Measurements from ENCODE around the gene CWC25. TPM values are rescaled to one million over a fixed set of nuclear protein-coding genes. Genes with fewer than 3 reads are reported as not detected.

CWC25 gene
- total RNA-seq, 1 experiment from 2014 or later = 12.7 TPM

DNA sequence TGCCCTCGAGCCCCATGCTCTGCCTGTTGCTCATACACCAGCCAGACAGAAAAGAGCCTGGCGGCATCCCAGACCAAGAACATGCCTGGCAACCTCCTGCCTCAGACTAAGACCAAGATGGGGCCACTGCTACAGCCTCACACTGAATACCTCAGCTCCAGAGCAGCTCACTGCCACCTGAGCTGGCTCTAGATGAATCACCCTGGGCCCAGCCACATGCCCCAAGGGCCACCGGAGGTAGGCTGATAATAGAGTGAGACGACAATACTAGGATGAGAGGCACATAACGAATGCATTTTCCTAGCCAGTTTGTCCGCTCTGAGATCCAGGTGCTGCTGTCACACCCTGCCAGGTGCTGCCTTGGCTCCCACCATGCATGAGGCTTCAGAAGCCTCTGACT, 38.7 kb downstream of the CWC25 start:
- no peaks in the 10 kb centered on the region for H3K27me3 ChIP-seq (ENCODE audit: low read length)
- H3K4me2 ChIP-seq (ENCODE audit: low read depth, low read length, poor library complexity, severe bottlenecking) = no peak overlapping the region
- DNase-seq = no peak
- no peaks in the 10 kb centered on the region for H3K4me1 ChIP-seq (ENCODE audit: low read length)
- H3K79me2 ChIP-seq (ENCODE audit: low read length) = peaks cover 24% of the 10 kb centered on the region
- H3K9ac ChIP-seq (ENCODE audit: low read length) = no peak overlapping the region
- no peaks in the 10 kb centered on the region for H4K20me1 ChIP-seq (ENCODE audit: insufficient read depth, low read depth, low read length)
- peaks cover 11% of the 10 kb centered on the region; the same call in 1 of the 2 replicates for H3K36me3 ChIP-seq (ENCODE audit: insufficient read depth, low read length)
- H3K9me3 ChIP-seq (ENCODE audit: low read length) = no peaks in the 10 kb centered on the region
- no peak overlapping the region for H2AFZ ChIP-seq (ENCODE audit: low read length)
- H3K27ac ChIP-seq (ENCODE audit: low read length) = no peak overlapping the region
- H3K9me2 ChIP-seq (replicated peaks; ENCODE audit: insufficient read depth, low read length) = no peaks in the 10 kb centered on the region
- no peak overlapping the region for H3K4me3 ChIP-seq (ENCODE audit: low read length)

DNA sequence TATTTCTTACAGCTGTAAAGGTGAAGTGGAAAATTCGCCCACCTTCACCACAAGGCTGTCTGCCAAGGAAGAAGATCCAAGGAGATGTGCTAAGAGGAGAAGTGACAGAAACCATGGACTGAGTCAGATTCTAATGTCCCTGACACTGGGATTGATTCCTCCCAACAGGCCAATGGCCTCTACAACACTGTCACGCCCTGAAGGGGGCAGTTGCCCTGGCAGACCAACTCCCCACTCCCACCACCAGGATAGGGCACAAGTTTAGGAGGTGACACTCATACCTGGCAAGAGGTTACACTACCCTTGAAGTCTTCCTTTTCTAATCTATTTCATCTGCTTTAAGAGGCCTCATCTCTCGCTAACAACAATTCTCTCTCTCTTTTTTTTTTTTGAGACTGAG, 41.9 kb downstream of the CWC25 start:
- no peaks in the 10 kb centered on the region for H3K9me3 ChIP-seq (ENCODE audit: low read length)
- H3K4me3 ChIP-seq (ENCODE audit: low read length) = no peak overlapping the region
- no peak overlapping the region for H3K4me2 ChIP-seq (ENCODE audit: low read depth, low read length, poor library complexity, severe bottlenecking)
- peaks cover 15% of the 10 kb centered on the region; the same call in 1 of the 2 replicates for H3K36me3 ChIP-seq (ENCODE audit: insufficient read depth, low read length)
- no peak overlapping the region for H3K9ac ChIP-seq (ENCODE audit: low read length)
- no peak overlapping the region for H2AFZ ChIP-seq (ENCODE audit: low read length)
- no peak overlapping the region for H3K27ac ChIP-seq (ENCODE audit: low read length)
- H3K79me2 ChIP-seq (ENCODE audit: low read length) = no peaks in the 10 kb centered on the region
- no peaks in the 10 kb centered on the region for H3K9me2 ChIP-seq (replicated peaks; ENCODE audit: insufficient read depth, low read length)
- H4K20me1 ChIP-seq (ENCODE audit: insufficient read depth, low read depth, low read length) = no peaks in the 10 kb centered on the region
- no peaks in the 10 kb centered on the region for H3K4me1 ChIP-seq (ENCODE audit: low read length)
- DNase-seq = no peak
- H3K27me3 ChIP-seq (ENCODE audit: low read length) = no peaks in the 10 kb centered on the region

DNA sequence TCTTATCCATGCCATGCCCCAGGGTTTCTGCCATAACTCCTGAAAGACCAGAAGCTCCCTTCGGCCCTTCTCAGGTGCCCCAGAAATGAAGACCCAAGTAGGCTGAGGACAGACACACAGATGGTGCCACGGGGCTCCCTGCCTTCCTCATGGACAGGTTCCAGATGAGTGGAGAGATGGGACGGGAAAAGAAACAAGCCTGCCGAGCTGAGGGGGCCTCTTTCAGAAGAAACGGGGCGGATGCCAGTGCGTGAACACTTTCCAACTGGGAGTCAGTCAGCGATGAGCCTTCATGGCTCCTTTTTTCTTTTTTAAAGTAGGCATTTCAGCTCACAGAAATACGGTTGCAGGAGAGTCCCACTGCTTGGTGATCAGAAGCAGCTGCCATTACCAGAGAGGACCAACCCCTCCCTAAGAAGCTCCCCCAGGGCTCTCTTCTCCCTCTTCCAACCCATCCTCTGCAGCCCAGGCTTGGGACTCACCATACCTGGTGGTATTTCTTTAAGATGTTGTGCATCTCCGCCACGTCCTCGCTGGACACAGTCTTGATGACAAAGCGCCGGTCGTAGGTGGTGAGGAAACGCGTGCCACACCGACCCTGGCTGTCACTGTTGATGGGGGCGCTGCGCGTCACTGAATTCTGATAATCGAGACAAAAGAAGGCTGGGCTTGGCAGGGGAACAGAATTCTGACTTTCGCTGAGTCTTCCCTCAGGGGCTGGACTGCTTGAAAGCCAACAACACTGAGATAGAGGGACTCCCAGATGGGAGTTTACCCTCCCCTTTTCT, 45.0 kb downstream of the CWC25 start:
- H3K27ac ChIP-seq (ENCODE audit: low read length) = no peak overlapping the region

DNA sequence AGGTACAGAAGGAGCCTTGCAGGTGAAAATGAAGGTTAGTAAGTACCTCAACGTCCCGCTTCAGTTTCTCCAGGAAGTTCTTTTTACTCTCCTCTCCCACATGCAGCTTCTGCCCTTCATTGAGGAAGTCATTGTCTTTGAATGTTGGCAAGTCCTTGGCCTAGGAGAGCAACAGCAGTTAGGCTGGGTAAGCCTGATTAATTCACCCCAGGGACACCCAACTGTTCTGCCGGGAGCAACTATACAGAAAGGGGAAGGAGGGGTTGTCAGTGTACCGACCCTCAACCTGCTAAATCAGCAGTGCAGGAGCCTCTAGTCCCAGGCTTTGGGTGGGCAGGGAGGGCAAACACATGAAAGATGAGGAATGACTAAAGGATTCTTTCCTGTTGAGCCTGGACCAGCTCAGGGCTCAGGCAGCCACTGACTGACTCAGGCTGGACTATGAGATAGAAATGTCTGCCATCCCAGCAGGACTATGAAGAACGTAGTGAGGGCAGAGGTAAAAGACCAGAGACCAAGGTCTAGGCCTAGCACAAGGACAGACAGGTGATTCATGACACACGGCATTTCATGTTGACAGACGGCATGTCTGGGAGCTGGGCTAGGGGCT, 47.4 kb downstream of the CWC25 start:
- Histone ChIP-seq H3K27ac (ENCODE audit: low read length) (no peak overlapping the region), H3K27me3 (ENCODE audit: low read length) (no peaks in the 10 kb centered on the region), H3K9me3 (ENCODE audit: low read length) (no peaks in the 10 kb centered on the region), H3K79me2 (ENCODE audit: low read length) (no peaks in the 10 kb centered on the region), H3K4me3 (ENCODE audit: low read length) (no peak overlapping the region), H3K9me2 (replicated peaks; ENCODE audit: insufficient read depth, low read length) (no peaks in the 10 kb centered on the region), H2AFZ (ENCODE audit: low read length) (no peak overlapping the region), H3K4me1 (ENCODE audit: low read length) (no peaks in the 10 kb centered on the region), H3K36me3 (ENCODE audit: insufficient read depth, low read length) (peaks cover 32% of the 10 kb centered on the region; the same call in 1 of the 2 replicates), H3K9ac (ENCODE audit: low read length) (no peak overlapping the region), H4K20me1 (ENCODE audit: insufficient read depth, low read depth, low read length) (no peaks in the 10 kb centered on the region), H3K4me2 (ENCODE audit: low read depth, low read length, poor library complexity, severe bottlenecking) (no peak overlapping the region)
- DNase-seq = no peak

More for the DNA sequence above, 45.0 kb downstream of the CWC25 start:
- Histone ChIP-seq H3K4me2 (ENCODE audit: low read depth, low read length, poor library complexity, severe bottlenecking) (no peak overlapping the region), H3K9ac (ENCODE audit: low read length) (no peak overlapping the region), H3K9me2 (replicated peaks; ENCODE audit: insufficient read depth, low read length) (no peaks in the 10 kb centered on the region), H3K27me3 (ENCODE audit: low read length) (no peaks in the 10 kb centered on the region), H3K4me1 (ENCODE audit: low read length) (no peaks in the 10 kb centered on the region), H4K20me1 (ENCODE audit: insufficient read depth, low read depth, low read length) (no peaks in the 10 kb centered on the region), H3K4me3 (ENCODE audit: low read length) (no peak overlapping the region), H3K79me2 (ENCODE audit: low read length) (no peaks in the 10 kb centered on the region), H2AFZ (ENCODE audit: low read length) (no peak overlapping the region), H3K9me3 (ENCODE audit: low read length) (no peaks in the 10 kb centered on the region), H3K36me3 (ENCODE audit: insufficient read depth, low read length) (peaks cover 19% of the 10 kb centered on the region; the same call in 1 of the 2 replicates)
- DNase-seq = no peak

DNA sequence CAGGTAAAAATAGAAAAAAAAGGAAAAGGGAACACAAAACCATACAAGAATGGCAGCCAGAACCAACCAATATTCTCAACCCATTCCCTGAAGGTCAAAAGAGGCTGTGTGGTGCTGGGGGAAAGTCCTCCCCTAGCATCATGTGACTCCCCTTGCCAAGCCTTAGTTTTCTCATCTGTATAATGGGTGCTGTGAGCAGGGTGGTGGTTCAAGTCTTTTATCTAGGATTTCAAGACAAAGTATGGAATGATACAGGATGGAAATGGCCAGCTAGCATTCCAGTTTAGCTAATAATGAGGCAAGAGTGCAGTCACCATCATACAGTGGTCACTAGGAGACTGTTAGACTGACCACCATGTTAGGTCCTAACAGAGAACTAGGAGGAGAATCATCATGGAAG, 51.9 kb downstream of the CWC25 start:
- Histone ChIP-seq H3K9ac (ENCODE audit: low read length) (no peak overlapping the region), H3K36me3 (ENCODE audit: insufficient read depth, low read length) (peaks cover 32% of the 10 kb centered on the region; the same call in 1 of the 2 replicates), H3K27me3 (ENCODE audit: low read length) (no peaks in the 10 kb centered on the region), H3K9me2 (replicated peaks; ENCODE audit: insufficient read depth, low read length) (no peaks in the 10 kb centered on the region), H3K4me2 (ENCODE audit: low read depth, low read length, poor library complexity, severe bottlenecking) (no peak overlapping the region), H4K20me1 (ENCODE audit: insufficient read depth, low read depth, low read length) (no peaks in the 10 kb centered on the region), H3K4me1 (ENCODE audit: low read length) (no peaks in the 10 kb centered on the region), H2AFZ (ENCODE audit: low read length) (no peak overlapping the region), H3K27ac (ENCODE audit: low read length) (no peak overlapping the region), H3K9me3 (ENCODE audit: low read length) (no peaks in the 10 kb centered on the region), H3K79me2 (ENCODE audit: low read length) (no peaks in the 10 kb centered on the region), H3K4me3 (ENCODE audit: low read length) (no peak overlapping the region)
- DNase-seq = no peak

DNA sequence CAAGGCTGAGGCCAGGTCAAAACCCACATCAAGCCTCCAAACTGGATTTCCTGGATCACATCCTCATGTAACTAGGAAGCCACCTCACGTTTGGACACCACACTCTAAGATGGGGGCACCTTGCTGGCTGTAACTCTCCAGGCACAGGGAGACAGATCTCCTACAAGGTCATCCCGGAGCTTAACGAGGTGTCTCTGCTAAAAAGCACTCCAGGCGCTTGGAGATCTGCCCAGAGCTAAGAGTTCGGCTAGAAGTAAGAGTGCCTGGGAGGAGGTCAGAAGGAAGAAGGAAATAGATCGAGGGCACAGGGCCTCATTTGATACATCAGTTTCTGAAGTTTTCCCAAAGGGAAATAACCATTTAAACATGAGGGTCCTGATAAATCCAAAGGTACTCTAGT, 56.7 kb downstream of the CWC25 start:
- 0 out of 2 replicates have a peak, but pooled peaks cover 3% of the 10 kb centered on the region for H4K20me1 ChIP-seq (ENCODE audit: insufficient read depth, low read depth, low read length)
- H2AFZ ChIP-seq (ENCODE audit: low read length) = no peak overlapping the region
- no peaks in the 10 kb centered on the region for H3K9me3 ChIP-seq (ENCODE audit: low read length)
- H3K4me1 ChIP-seq (ENCODE audit: low read length) = no peaks in the 10 kb centered on the region
- no peak overlapping the region for H3K27ac ChIP-seq (ENCODE audit: low read length)
- no peak for DNase-seq
- H3K4me2 ChIP-seq (ENCODE audit: low read depth, low read length, poor library complexity, severe bottlenecking) = no peak overlapping the region
- H3K79me2 ChIP-seq (ENCODE audit: low read length) = no peaks in the 10 kb centered on the region
- no peaks in the 10 kb centered on the region for H3K9me2 ChIP-seq (replicated peaks; ENCODE audit: insufficient read depth, low read length)
- H3K9ac ChIP-seq (ENCODE audit: low read length) = no peak overlapping the region
- H3K27me3 ChIP-seq (ENCODE audit: low read length) = no peaks in the 10 kb centered on the region
- no peak overlapping the region for H3K4me3 ChIP-seq (ENCODE audit: low read length)
- H3K36me3 ChIP-seq (ENCODE audit: insufficient read depth, low read length) = peaks cover 34% of the 10 kb centered on the region

DNA sequence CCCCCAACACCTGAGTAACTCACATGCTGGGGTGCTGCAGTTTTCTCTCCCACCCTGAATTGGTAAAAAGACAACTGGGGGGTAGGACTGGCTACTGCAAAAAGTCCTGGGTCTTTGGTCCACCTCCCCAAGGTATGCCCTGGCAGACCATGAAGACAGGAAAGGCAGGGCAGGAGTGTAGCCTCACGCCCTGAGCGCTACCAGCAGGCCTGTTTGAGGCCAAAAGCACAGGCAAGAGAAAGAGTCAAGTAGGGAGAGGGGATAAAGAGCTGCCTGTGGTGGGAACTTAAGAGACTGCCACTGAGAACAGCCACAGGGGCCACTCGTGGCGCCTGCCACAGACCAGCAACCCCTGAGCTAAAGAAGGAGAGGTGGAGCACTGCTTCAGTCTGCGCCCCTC, 58.8 kb downstream of the CWC25 start:
- H3K27me3 ChIP-seq (ENCODE audit: low read length) = no peaks in the 10 kb centered on the region
- no peaks in the 10 kb centered on the region for H3K9me3 ChIP-seq (ENCODE audit: low read length)
- H3K4me2 ChIP-seq (ENCODE audit: low read depth, low read length, poor library complexity, severe bottlenecking) = no peak overlapping the region
- H3K4me3 ChIP-seq (ENCODE audit: low read length) = no peak overlapping the region
- H2AFZ ChIP-seq (ENCODE audit: low read length) = no peak overlapping the region
- H3K9me2 ChIP-seq (replicated peaks; ENCODE audit: insufficient read depth, low read length) = no peaks in the 10 kb centered on the region
- no peaks in the 10 kb centered on the region for H3K4me1 ChIP-seq (ENCODE audit: low read length)
- H4K20me1 ChIP-seq (ENCODE audit: insufficient read depth, low read depth, low read length) = 0 out of 2 replicates have a peak, but pooled peaks cover 3% of the 10 kb centered on the region
- H3K79me2 ChIP-seq (ENCODE audit: low read length) = no peaks in the 10 kb centered on the region
- no peak overlapping the region for H3K9ac ChIP-seq (ENCODE audit: low read length)
- no peak for DNase-seq
- no peak overlapping the region for H3K27ac ChIP-seq (ENCODE audit: low read length)
- H3K36me3 ChIP-seq (ENCODE audit: insufficient read depth, low read length) = peaks cover 34% of the 10 kb centered on the region

DNA sequence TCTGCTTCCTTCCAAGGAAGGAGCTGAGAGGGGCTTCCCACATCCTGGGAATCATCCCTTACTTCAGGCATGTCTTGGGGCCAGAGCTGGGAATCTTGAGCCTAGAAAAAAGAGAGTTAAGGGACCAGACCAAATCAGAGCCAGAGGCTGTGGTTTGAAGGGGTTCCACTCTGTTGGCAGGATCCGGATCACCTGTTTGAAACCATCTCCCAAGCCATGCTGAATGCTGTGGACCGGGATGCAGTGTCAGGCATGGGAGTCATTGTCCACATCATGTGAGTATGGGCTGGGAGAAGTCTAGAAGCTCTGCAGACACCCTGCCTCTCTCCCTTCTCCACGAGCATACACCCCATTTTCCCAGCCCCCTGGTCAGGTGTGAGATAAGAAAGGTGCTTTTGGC, 62.9 kb downstream of the CWC25 start:
- Histone ChIP-seq H3K9ac (ENCODE audit: low read length) (no peak overlapping the region), H3K9me2 (replicated peaks; ENCODE audit: insufficient read depth, low read length) (no peaks in the 10 kb centered on the region), H3K79me2 (ENCODE audit: low read length) (no peaks in the 10 kb centered on the region), H4K20me1 (ENCODE audit: insufficient read depth, low read depth, low read length) (0 out of 2 replicates have a peak, but pooled peaks cover 12% of the 10 kb centered on the region), H3K4me2 (ENCODE audit: low read depth, low read length, poor library complexity, severe bottlenecking) (no peak overlapping the region), H3K27me3 (ENCODE audit: low read length) (no peaks in the 10 kb centered on the region), H3K4me3 (ENCODE audit: low read length) (no peak overlapping the region), H3K4me1 (ENCODE audit: low read length) (no peaks in the 10 kb centered on the region), H3K27ac (ENCODE audit: low read length) (no peak overlapping the region), H2AFZ (ENCODE audit: low read length) (no peak overlapping the region), H3K36me3 (ENCODE audit: insufficient read depth, low read length) (peaks cover 33% of the 10 kb centered on the region), H3K9me3 (ENCODE audit: low read length) (no peaks in the 10 kb centered on the region)
- no peak for DNase-seq

Measured in Karpas-422 (cell line).